PC-9 (cell line): ENCODE measurements around the gene B4GALT6. TPM values are rescaled to one million over a fixed set of nuclear protein-coding genes. Genes with fewer than 3 reads are reported as not detected.

ENCODE experiments used
- BruUV-seq: library from RNA; stranded (reverse); fragments of 400-500 nt; replicated peaks from 2 replicates; lab custom pipeline; 2021; lab: Mats Ljungman, UMichigan
- CTCF ChIA-PET: fragments of 300-600 bp; sonication (Branson Sonifier 250); formaldehyde crosslinking; loops from one replicate; lab custom pipeline; 2022; ENCODE audit warnings: antibody characterized with exemption; lab: Charles Lee
- POLR2A ChIA-PET: fragments of 300-600 bp; sonication (Branson Sonifier 250); formaldehyde crosslinking; loops from one replicate; lab custom pipeline; 2022; ENCODE audit warnings: antibody characterized with exemption; ENCODE audit not compliant: unreplicated experiment; lab: Charles Lee
- DNase-seq, 2 experiments: peaks; one replicate each; pipeline versions ENCODE4 v3.0.0 to v3.0.0-alpha.2; 2015 to 2022; ENCODE audit warnings: mixed read lengths in 1 of 2
- H2AFZ ChIP-seq: fragments of 200-600 bp; sonication (generic); 2 replicates; pipeline ENCODE4 v1.8.1; 2017; ENCODE audit warnings: antibody characterized with exemption
- H3F3A ChIP-seq: fragments of 200-600 bp; sonication (generic); 2 replicates; pipeline ENCODE4 v1.8.1; 2017; ENCODE audit warnings: antibody characterized with exemption, mild to moderate bottlenecking, low read depth; ENCODE audit not compliant: insufficient read depth
- H3K27ac ChIP-seq: fragments of 200-600 bp; sonication (generic); 2 replicates; pipeline ENCODE4 v1.6.1; 2016; ENCODE audit warnings: mixed run types
- H3K27me3 ChIP-seq: fragments of 200-600 bp; sonication (generic); 2 replicates; pipeline ENCODE4 v1.6.1; 2016; ENCODE audit warnings: low read depth, mixed run types; ENCODE audit not compliant: insufficient read depth
- H3K36me3 ChIP-seq: fragments of 200-600 bp; sonication (generic); 2 replicates; pipeline ENCODE4 v1.6.1; 2016; ENCODE audit warnings: low read depth, mixed run types
- H3K4me1 ChIP-seq: fragments of 200-600 bp; sonication (generic); replicated peaks from 2 replicates; pipeline ENCODE4 v1.6.1; 2016; ENCODE audit warnings: mixed run types; ENCODE audit not compliant: insufficient read depth
- H3K4me2 ChIP-seq: fragments of 200-600 bp; sonication (generic); 2 replicates; pipeline ENCODE4 v1.6.1; 2017; ENCODE audit warnings: mixed run types
- H3K4me3 ChIP-seq: fragments of 200-600 bp; sonication (generic); 2 replicates; pipeline ENCODE4 v1.6.1; 2016; ENCODE audit warnings: mixed run types
- H3K79me2 ChIP-seq: fragments of 200-600 bp; sonication (generic); 2 replicates; pipeline ENCODE4 v1.6.1; 2017; ENCODE audit warnings: low read depth, mixed run types
- H3K9me2 ChIP-seq: fragments of 200-600 bp; sonication (generic); 2 replicates; pipeline ENCODE4 v1.8.1; 2017; ENCODE audit warnings: mild to moderate bottlenecking; ENCODE audit not compliant: insufficient read depth
- H3K9me3 ChIP-seq: fragments of 200-600 bp; sonication (generic); 2 replicates; pipeline ENCODE4 v1.8.1; 2016; ENCODE audit warnings: low read depth; ENCODE audit not compliant: insufficient read depth
- H4K20me1 ChIP-seq: fragments of 200-600 bp; sonication (generic); 2 replicates; pipeline ENCODE4 v1.8.1; 2017; ENCODE audit not compliant: insufficient read depth
- CTCF ChIP-seq: fragments of 200-600 bp; sonication (generic); conservative IDR thresholded peaks from 2 replicates; pipeline ENCODE4 v1.6.1; 2017; ENCODE audit warnings: mixed run types, antibody characterized with exemption, mild to moderate bottlenecking, moderate library complexity
- EZH2 ChIP-seq: fragments of 200-600 bp; sonication (generic); IDR thresholded peaks from 2 replicates; pipeline ENCODE4 v1.8.0; 2017; ENCODE audit warnings: antibody characterized with exemption, low read depth
- intact Hi-C: fragments of 100-400 bp; cut with micrococcal nuclease; formaldehyde crosslinking; loops from one replicate; pipeline ENCODE4 v1.10.0; 2022; ENCODE audit not compliant: unreplicated experiment
- total RNA-seq: library from RNA; stranded (reverse); gene quantifications from 2 replicates; pipeline ENCODE4 v1.2.3, GENCODE V29; 2021

The B4GALT6 gene
- total RNA-seq, 1 experiment from 2014 or later: 5.3 TPM

GRCh38 chr18:31701744-31702143, 17.4 kb upstream of the B4GALT6 start:
- Histone ChIP-seq H2AFZ (no peak overlapping the region), H3K4me2 (no peak overlapping the region), H3K27me3 (no peaks in the 10 kb centered on the region), H3K9me2 (no peaks in the 10 kb centered on the region), H3K27ac (no peak overlapping the region), H3K4me1 (no peaks in the 10 kb centered on the region), H3K4me3 (no peak overlapping the region), H3K36me3 (no peaks in the 10 kb centered on the region), H4K20me1 (no peaks in the 10 kb centered on the region), H3K9me3 (no peaks in the 10 kb centered on the region; the same call in 1 of the 2 replicates), H3K79me2 (no peaks in the 10 kb centered on the region), H3F3A (no peaks in the 10 kb centered on the region)
- DNase-seq: no peak
- BruUV-seq: no TSS peak
- intact Hi-C loops: no loop called here
- TF ChIP-seq CTCF: no peak
- CTCF ChIA-PET: interaction anchor here (0.6 kb wide), 1 partner anchor 330 kb away, joined by 13 read pairs; no protein-coding TSS in a partner anchor
- POLR2A ChIA-PET: no interaction called here

- no TSS peak for BruUV-seq
- no peaks in the 10 kb centered on the region for H3K36me3 ChIP-seq
- ChIA-PET CTCF (no interaction called here), POLR2A (no interaction called here)
- H3K9me2 ChIP-seq: no peaks in the 10 kb centered on the region
- H3K27me3 ChIP-seq: no peaks in the 10 kb centered on the region
- H3F3A ChIP-seq: no peaks in the 10 kb centered on the region
- H3K4me1 ChIP-seq: no peaks in the 10 kb centered on the region
- no peak overlapping the region for H3K4me3 ChIP-seq
- intact Hi-C loops: no loop called here
- TF ChIP-seq CTCF: no peak
- no peak for TF ChIP-seq EZH2
- no peaks in the 10 kb centered on the region for H3K79me2 ChIP-seq
- H4K20me1 ChIP-seq: no peaks in the 10 kb centered on the region
- H3K4me2 ChIP-seq: no peak overlapping the region
- DNase-seq: no peak
- H3K27ac ChIP-seq: no peak overlapping the region
- no peak overlapping the region for H2AFZ ChIP-seq
- H3K9me3 ChIP-seq: no peaks in the 10 kb centered on the region; the same call in 1 of the 2 replicates
These were observed 16.6 kb upstream of the B4GALT6 start for GRCh38 chr18:31700990-31701389.

GRCh38 chr18:31697351-31698298, 13.2 kb upstream of the B4GALT6 start:
- BruUV-seq: no TSS peak
- H3K79me2 ChIP-seq: no peaks in the 10 kb centered on the region
- no peak overlapping the region for H3K4me2 ChIP-seq
- no peak overlapping the region for H2AFZ ChIP-seq
- no peaks in the 10 kb centered on the region for H3K4me1 ChIP-seq
- H3K9me2 ChIP-seq: no peaks in the 10 kb centered on the region
- H3K4me3 ChIP-seq: no peak overlapping the region
- H3K9me3 ChIP-seq: no peaks in the 10 kb centered on the region; the same call in 1 of the 2 replicates
- no peak for TF ChIP-seq CTCF
- TF ChIP-seq EZH2: no peak
- H4K20me1 ChIP-seq: no peaks in the 10 kb centered on the region
- POLR2A ChIA-PET: no interaction called here
- no peak overlapping the region for H3K27ac ChIP-seq
- H3K36me3 ChIP-seq: no peaks in the 10 kb centered on the region
- intact Hi-C loops: no loop called here
- no peaks in the 10 kb centered on the region for H3K27me3 ChIP-seq
- no peak for DNase-seq
- CTCF ChIA-PET: no interaction called here
- H3F3A ChIP-seq: no peaks in the 10 kb centered on the region
